A549 (cell line): ENCODE data around the gene ATP1A2. TPM values are rescaled to one million over a fixed set of nuclear protein-coding genes. Genes with fewer than 3 reads are reported as not detected.

Source experiments
- ATAC-seq, 2 experiments: fragments of 200-7000 bp in 1 of 2; fragments of >200 bp in 1 of 2; cut with Nextera tagmentation in 1 of 2; cut with Tn5 transposase in 1 of 2; 3 replicates each; pipeline versions ENCODE4 v1.8.0 to v1.9.1; 2018 to 2020; ENCODE audit warnings: mild to moderate bottlenecking in 1 of 2, moderate library complexity in 1 of 2
- CTCF ChIA-PET: fragments of 300-600 bp; sonication (Branson Sonifier 250); formaldehyde crosslinking; extraction: SDS; loops from one replicate; lab custom pipeline; 2021; ENCODE audit warnings: antibody characterized with exemption, inconsistent platforms; lab: Yijun Ruan, JAX
- POLR2A ChIA-PET: fragments of 350-600 bp; formaldehyde crosslinking; extraction: SDS; loops from one replicate; lab custom pipeline; 2021; ENCODE audit warnings: antibody characterized with exemption, inconsistent platforms; lab: Yijun Ruan, JAX
- DNase-seq, 2 experiments: peaks; one replicate each; pipeline versions ENCODE4 v3.0.0 to v3.0.0-alpha.2; 2011 to 2016; ENCODE audit warnings: low read depth in 1 of 2, low spot score in 1 of 2
- FAIRE-seq: peaks from 2 replicates; lab custom pipeline; 2011; peaks lifted over from hg19 to GRCh38; lab: Jason Lieb, UNC
- H3K27ac ChIP-seq, 2 experiments: fragments of >200 bp; sonication (Bioruptor Twin); formaldehyde crosslinking; 3 replicates each; pipeline ENCODE4 v1.5.1; 2016 to 2017
- H3K4me1 ChIP-seq: fragments of >200 bp; sonication (Bioruptor Twin); formaldehyde crosslinking; 3 replicates; pipeline ENCODE4 v1.6.1; 2016
- H3K4me2 ChIP-seq: fragments of >200 bp; sonication (Bioruptor Twin); formaldehyde crosslinking; 3 replicates; pipeline ENCODE4 v1.6.1; 2016
- H3K4me3 ChIP-seq: fragments of >200 bp; sonication (Bioruptor Twin); formaldehyde crosslinking; 3 replicates; pipeline ENCODE4 v1.5.1; 2016
- H3K9me3 ChIP-seq: fragments of >200 bp; sonication (Bioruptor Twin); formaldehyde crosslinking; 3 replicates; pipeline ENCODE4 v1.6.1; 2016
- ATOH8 ChIP-seq: fragments of 250-450 bp; sonication (Bioruptor Pico); IDR thresholded peaks from 2 replicates; pipeline ENCODE4 v1.5.0; 2020; ENCODE audit warnings: low read depth, mild to moderate bottlenecking, moderate library complexity
- CBX8 ChIP-seq: fragments of 200-600 bp; sonication (generic); IDR thresholded peaks from 2 replicates; pipeline ENCODE4 v1.6.1; 2016
- CEBPB ChIP-seq, 2 experiments: fragments of >200 bp in 1 of 2; sonication (Bioruptor Twin) in 1 of 2; formaldehyde crosslinking in 1 of 2; IDR thresholded peaks; 2 replicates each; pipeline ENCODE4 v1.6.1; 2012 to 2016
- CTCF ChIP-seq: fragments of >200 bp; sonication (Bioruptor Twin); formaldehyde crosslinking; IDR thresholded peaks from 3 replicates; pipeline ENCODE4 v1.5.1; 2016
- E2F6 ChIP-seq: IDR thresholded peaks from 2 replicates; pipeline ENCODE4 v1.6.1; 2012; ENCODE audit warnings: low read depth, borderline replicate concordance
- EHF ChIP-seq: fragments of 250-450 bp; sonication (Bioruptor Pico); IDR thresholded peaks from 2 replicates; pipeline ENCODE4 v1.5.0; 2020; ENCODE audit warnings: mild to moderate bottlenecking
- EHMT2 ChIP-seq: fragments of 200-600 bp; sonication (generic); IDR thresholded peaks from 2 replicates; pipeline ENCODE4 v1.6.1; 2016; ENCODE audit warnings: antibody characterized with exemption, low read depth, mild to moderate bottlenecking, moderate library complexity
- EP300 ChIP-seq, 2 experiments: fragments of >200 bp; sonication (Bioruptor Twin); formaldehyde crosslinking; IDR thresholded peaks; 2 replicates in 1 of 2; 3 replicates in 1 of 2; pipeline ENCODE4 v1.6.1; 2016 to 2017
- FOSB ChIP-seq: fragments of 250-450 bp; sonication (Bioruptor Pico); IDR thresholded peaks from 2 replicates; pipeline ENCODE4 v1.5.0; 2020; ENCODE audit warnings: mild to moderate bottlenecking, moderate library complexity
- FOSL2 ChIP-seq, 2 experiments: fragments of 450-650 bp in 1 of 2; fragments of >200 bp in 1 of 2; sonication (Bioruptor Twin) in 1 of 2; formaldehyde crosslinking; IDR thresholded peaks; 2 replicates each; pipeline versions ENCODE4 v1.5.0 to v1.6.1; 2016 to 2020; ENCODE audit warnings: mild to moderate bottlenecking in 1 of 2, moderate library complexity in 1 of 2
- HMGXB4 ChIP-seq: fragments of 250-450 bp; sonication (Bioruptor Pico); IDR thresholded peaks from 2 replicates; pipeline ENCODE4 v1.5.0; 2021; ENCODE audit warnings: mild to moderate bottlenecking, moderate library complexity, borderline replicate concordance
- HOXA7 ChIP-seq: fragments of 250-450 bp; sonication (Bioruptor Pico); IDR thresholded peaks from 2 replicates; pipeline ENCODE4 v1.5.0; 2020; ENCODE audit warnings: mild to moderate bottlenecking, moderate library complexity
- HOXB13 ChIP-seq: fragments of 250-450 bp; sonication (Bioruptor Pico); IDR thresholded peaks from 2 replicates; pipeline ENCODE4 v1.5.0; 2020; ENCODE audit warnings: low read depth, mild to moderate bottlenecking, moderate library complexity
- JUN ChIP-seq, 2 experiments: fragments of >200 bp; sonication (Bioruptor Twin); formaldehyde crosslinking; IDR thresholded peaks; 2 replicates in 1 of 2; 3 replicates in 1 of 2; pipeline ENCODE4 v1.6.1; 2016 to 2017
- JUNB ChIP-seq: fragments of >200 bp; sonication (Bioruptor Twin); formaldehyde crosslinking; IDR thresholded peaks from 2 replicates; pipeline ENCODE4 v1.6.1; 2016
- KDM5A ChIP-seq: fragments of 200-600 bp; sonication (generic); IDR thresholded peaks from 2 replicates; pipeline ENCODE4 v1.6.1; 2016; ENCODE audit warnings: antibody characterized with exemption, mild to moderate bottlenecking
- MAX ChIP-seq: IDR thresholded peaks from 2 replicates; pipeline ENCODE4 v1.6.1; 2012
- MYC ChIP-seq: IDR thresholded peaks from 2 replicates; pipeline ENCODE4 v1.6.1; 2012; ENCODE audit warnings: mild to moderate bottlenecking, inconsistent platforms, low read length, improper control_type of control experiment, borderline replicate concordance
- NFE2L2 ChIP-seq: fragments of 150-350 bp; conservative IDR thresholded peaks from 2 replicates; pipeline ENCODE4 v1.6.1; 2014; ENCODE audit warnings: low read length
- PBX3 ChIP-seq: IDR thresholded peaks from 2 replicates; pipeline ENCODE4 v1.6.1; 2012
- PHF8 ChIP-seq: fragments of 200-600 bp; sonication (generic); IDR thresholded peaks from 2 replicates; pipeline ENCODE4 v1.6.1; 2016; ENCODE audit warnings: low read depth, mild to moderate bottlenecking, antibody characterized with exemption, moderate library complexity, borderline replicate concordance
- POLR2AphosphoS2 ChIP-seq: conservative IDR thresholded peaks from 2 replicates; pipeline ENCODE4 v1.6.1; 2012; ENCODE audit warnings: low read length, improper control_type of control experiment, inconsistent platforms
- RAD21 ChIP-seq, 2 experiments: fragments of >200 bp in 1 of 2; sonication (Bioruptor Twin) in 1 of 2; formaldehyde crosslinking in 1 of 2; IDR thresholded peaks in 1 of 2; conservative IDR thresholded peaks in 1 of 2; 2 replicates in 1 of 2; 3 replicates in 1 of 2; pipeline ENCODE4 v1.6.1; 2012 to 2018; ENCODE audit warnings: inconsistent platforms in 1 of 2
- RCOR1 ChIP-seq: fragments of 150-350 bp; IDR thresholded peaks from 2 replicates; pipeline ENCODE4 v1.6.1; 2014; ENCODE audit warnings: antibody characterized with exemption, low read length, low read depth
- SMC3 ChIP-seq: fragments of >200 bp; sonication (Bioruptor Twin); formaldehyde crosslinking; IDR thresholded peaks from 3 replicates; pipeline ENCODE4 v1.6.1; 2018; ENCODE audit warnings: inconsistent platforms
- SREBF2 ChIP-seq: fragments of 450-650 bp; IDR thresholded peaks from 2 replicates; pipeline ENCODE4 v1.6.1; 2014; ENCODE audit warnings: mild to moderate bottlenecking, moderate library complexity
- ZFP36 ChIP-seq: fragments of 450-650 bp; IDR thresholded peaks from 2 replicates; pipeline ENCODE4 v1.6.1; 2014; ENCODE audit warnings: borderline replicate concordance; ENCODE audit not compliant: partially characterized antibody
- WGBS: methylation state at CpG from one replicate; pipeline ENCODE4 v1.1.6; 2017; ENCODE audit errors: missing lambda C conversion rate; 5-methylcytosine and 5-hydroxymethylcytosine counted together
- polyA plus RNA-seq, 4 experiments: library from polyadenylated mRNA; depleted of rRNA in 3 of 4; stranded (reverse); fragments of >200 nt; fragmentation: RNase III in 1 of 4; extraction: RNeasy Plus Mini Kit Qiagen cat#74134 plus additional on column Dnase treatment in 1 of 4; gene quantifications; 2 replicates in 3 of 4; 3 replicates in 1 of 4; pipeline ENCODE4 v1.2.3, GENCODE V29; 2011 to 2017

ATP1A2 gene
- polyA plus RNA-seq, 2 of the 4 experiments (the other 2 are of a cell fraction), result 0.09 TPM; not detected in 1

- TF ChIP-seq HOXB13 (CRISPR knock-in tag) (no peak), E2F6 (no peak), ATOH8 (CRISPR knock-in tag) (no peak), POLR2AphosphoS2 (no peak), RCOR1 (no peak), FOSB (CRISPR knock-in tag) (no peak), KDM5A (no peak), JUN (IDR thresholded peaks at IDR 0.05) (no peak), CBX8 (no peak), EHF (CRISPR knock-in tag) (no peak), PBX3 (no peak), ZFP36 (no peak), NFE2L2 (no peak), SREBF2 (no peak), CEBPB (IDR thresholded peaks at IDR 0.05) (no peak)
- no peak for ATAC-seq
Measured at GRCh38 chr1:160107512-160107911, 8.0 kb upstream of the ATP1A2 start.

GRCh38 chr1:160108888-160109662 is 6.5 kb upstream of the ATP1A2 start:
- CTCF ChIA-PET, result interaction anchor here (0.8 to 23.7 kb wide), 17 partner anchors 3 to 182 kb away, joined by 3 to 222 read pairs (median 6); partner anchors contain the start of genes ATP1A2 and PEA15
- peak; percentile 75 to 80 for DNase-seq

More at GRCh38 chr1:160107512-160107911, 8.0 kb upstream of the ATP1A2 start:
- DNase-seq (no peak), FAIRE-seq (no peak)
- 26% methylated on average over 1 of the region's 1 CpG for WGBS
- Histone ChIP-seq H3K9me3 (no peaks in the 10 kb centered on the region), H3K27ac (peak overlapping the region; percentile 29 to 83; a peak in 4 of 6 replicates), H3K4me2 (no peak overlapping the region), H3K4me1 (peaks cover 28% of the 10 kb centered on the region), H3K4me3 (no peak overlapping the region)
- ChIA-PET POLR2A (no interaction called here), CTCF (interaction anchor here (1.3 to 12.1 kb wide), 8 partner anchors 10 to 184 kb away, joined by 6 to 222 read pairs (median 11); partner anchors contain the start of gene ATP1A2)

More at GRCh38 chr1:160108888-160109662, 6.5 kb upstream of the ATP1A2 start:
- Histone ChIP-seq H3K4me3 (no peak overlapping the region), H3K9me3 (no peaks in the 10 kb centered on the region), H3K27ac (peak overlapping the region; percentile 77 to 83), H3K4me1 (peaks cover 20% of the 10 kb centered on the region), H3K4me2 (peak overlapping the region; percentile 61)
- TF ChIP-seq SMC3 (peak; percentile 35; the same call in 1 of the 3 replicates), E2F6 (no peak), CEBPB (IDR thresholded peaks at IDR 0.05) (peak; percentile 49 to 80; a peak in 3 of 4 replicates), EP300 (IDR thresholded peaks at IDR 0.05) (peak in 1 of 2 experiments; percentile 34; a peak in 1 of 5 replicates), MAX (peak; percentile 91), FOSB (CRISPR knock-in tag) (no peak), EHMT2 (no peak), JUNB (no peak), HOXA7 (CRISPR knock-in tag) (no peak), HMGXB4 (CRISPR knock-in tag) (no peak), RAD21 (conservative IDR thresholded peaks at IDR 0.05 in 1 of 2, IDR thresholded peaks at IDR 0.05 in 1 of 2) (peak; percentile 27 to 35; a peak in 3 of 5 replicates), FOSL2 (IDR thresholded peaks at IDR 0.05) (no peak), FOSL2 (CRISPR knock-in tag; IDR thresholded peaks at IDR 0.05) (no peak), PHF8 (no peak), MYC (peak; percentile 86; the same call in 1 of the 2 replicates), CTCF (peak; percentile 57), EHF (CRISPR knock-in tag) (no peak)
- POLR2A ChIA-PET, result no interaction called here
- WGBS, result 21% methylated on average over 6 of the region's 6 CpGs
- FAIRE-seq (no peak), ATAC-seq (peak; percentile 40 to 68; a peak in 4 of 6 replicates)
